Measurements from ENCODE around the gene CTU1. TPM values are rescaled to one million over a fixed set of nuclear protein-coding genes. Genes with fewer than 3 reads are reported as not detected.

Gene CTU1
- total and polyA plus RNA-seq, 10 of the 15 experiments (the other 5 are each of a cell fraction or from before 2014, with no cell fraction given): 0.02 to 10.5 (median 3.0) TPM; not detected in 1

DNA sequence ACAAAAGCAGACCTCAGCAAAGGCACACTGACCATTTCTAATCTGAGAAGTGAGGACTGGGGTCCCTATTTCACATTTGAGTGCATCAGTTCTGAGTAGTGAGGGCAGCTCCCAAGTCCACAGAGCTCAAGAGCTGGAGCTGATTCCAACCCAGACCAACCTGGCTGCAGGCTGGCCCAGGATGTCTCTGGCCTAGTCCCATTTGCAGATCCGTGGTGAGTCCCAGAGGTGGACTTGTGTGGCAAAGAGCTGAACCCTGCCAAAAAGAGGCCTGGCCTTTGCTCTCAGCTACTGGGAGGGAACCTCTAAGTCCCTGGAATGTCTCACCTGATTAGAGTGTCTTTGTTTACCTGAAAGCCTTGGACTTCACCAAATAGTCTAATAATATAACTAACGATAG lies 48.5 kb upstream of the CTU1 start:
- ATAC-seq (no peak), DNase-seq (ENCODE audit: low read depth, low spot score) (no peak), FAIRE-seq (no peak)
- H3K4me3 ChIP-seq: no peak overlapping the region
- H4K20me1 ChIP-seq (ENCODE audit: control insufficient read depth, insufficient read depth): no peaks in the 10 kb centered on the region; the same call in 1 of the 2 replicates
- WGBS (ENCODE audit: insufficient coverage, insufficient replicate concordance, low lambda C conversion rate, missing lambda C conversion rate): 36% methylated on average over 2 of the region's 2 CpGs
- intact Hi-C loops (cut with micrococcal nuclease; ENCODE audit: unreplicated experiment) (no loop called here), in situ Hi-C loops (cut with MboI) (loop anchor here (5.0 kb wide), 1 partner anchor 101 kb away; no protein-coding TSS in a partner anchor)
- H3K4me2 ChIP-seq (ENCODE audit: control insufficient read depth, insufficient read depth): no peak overlapping the region
- H3K4me1 ChIP-seq (ENCODE audit: control insufficient read depth, insufficient read depth, low read length): no peaks in the 10 kb centered on the region; the same call in 1 of the 2 replicates
- H3K27ac ChIP-seq (ENCODE audit: control insufficient read depth, insufficient read depth): no peak overlapping the region
- peaks cover 3 to 5% of the 10 kb centered on the region in 2 experiments for H3K27me3 ChIP-seq (replicated peaks in 1 of 2; ENCODE audit: control insufficient read depth in 2 of 2, insufficient read depth in 2 of 2, low read length in 1 of 2)
- no TSS peak for BruUV-seq (replicated peaks)
- no peak for TF ChIP-seq MEF2B (IDR thresholded peaks at IDR 0.05; ENCODE audit: partially characterized antibody, poor library complexity, severe bottlenecking)
- no peak for TF ChIP-seq SREBF2 (IDR thresholded peaks at IDR 0.05; ENCODE audit: low read length)
- no peak for TF ChIP-seq IKZF1 (conservative IDR thresholded peaks at IDR 0.05)
- TF ChIP-seq NFYA (IDR thresholded peaks at IDR 0.05; ENCODE audit: borderline replicate concordance, low read depth, low read length): no peak
- no peak for TF ChIP-seq EP300 (IDR thresholded peaks at IDR 0.05; ENCODE audit: borderline replicate concordance in 1 of 2, control insufficient read depth in 1 of 2, low read depth in 2 of 2, low read length in 2 of 2)
- no peak for TF ChIP-seq SIN3A (IDR thresholded peaks at IDR 0.05; ENCODE audit: low read depth, low read length)
- no peak for TF ChIP-seq ASH2L (IDR thresholded peaks at IDR 0.05; ENCODE audit: borderline replicate concordance, low read depth)
- TF ChIP-seq BCL11A (IDR thresholded peaks at IDR 0.05; ENCODE audit: low read depth, low read length): no peak
- no peaks in the 10 kb centered on the region for H3K36me3 ChIP-seq (ENCODE audit: control insufficient read depth in 2 of 2, insufficient read depth in 2 of 2, low read length in 1 of 2)
- no peak overlapping the region for H2AFZ ChIP-seq (ENCODE audit: control insufficient read depth, low read depth, low read length)
- no peaks in the 10 kb centered on the region for H3K9me3 ChIP-seq (replicated peaks; ENCODE audit: control insufficient read depth, insufficient read depth, low read length)
- RAD21 ChIA-PET (ENCODE audit: unreplicated experiment): interaction anchor here (0.8 to 2.1 kb wide), 5 partner anchors 12 to 183 kb away, joined by 3 to 12 read pairs (median 3); no protein-coding TSS in a partner anchor
- SMC1A ChIA-PET (ENCODE audit: uncharacterized antibody, unreplicated experiment): interaction anchor here (1.3 to 4.0 kb wide), 2 partner anchors 101 to 104 kb away, joined by 3 to 19 read pairs; no protein-coding TSS in a partner anchor
- no peak overlapping the region for H3K9ac ChIP-seq (ENCODE audit: control insufficient read depth, insufficient read depth, low read length)
- POLR2A ChIA-PET: no interaction called here
- H3K79me2 ChIP-seq (ENCODE audit: control insufficient read depth, insufficient read depth, low read length): no peaks in the 10 kb centered on the region
- CTCF ChIA-PET: interaction anchor here (0.6 to 10.1 kb wide), 8 partner anchors 8 to 503 kb away, joined by 3 to 121 read pairs (median 4); no protein-coding TSS in a partner anchor

Measured in GM12878 (cell line).